K562 (cell line): ENCODE results near the gene GAL3ST1. TPM values are rescaled to one million over a fixed set of nuclear protein-coding genes. Genes with fewer than 3 reads are reported as not detected.

Experiments
- ATAC-seq: fragments of 200-7000 bp; cut with Tn5 transposase; 3 replicates; pipeline ENCODE4 v1.9.1; 2020; ENCODE audit warnings: moderate library complexity
- BruUV-seq: library from RNA; stranded (reverse); fragments of 400-500 nt; replicated peaks from 2 replicates; lab custom pipeline; 2021; lab: Mats Ljungman, UMichigan
- CTCF ChIA-PET: fragments of 300-600 bp; formaldehyde crosslinking; extraction: SDS; loops from one replicate; lab custom pipeline; 2021; ENCODE audit warnings: low intra/inter-chr PET ratio; lab: Yijun Ruan, JAX
- POLR2A ChIA-PET: fragments of 300-600, 350-650 bp; sonication (Branson Sonifier 250); formaldehyde crosslinking; extraction: SDS; loops from one replicate; lab custom pipeline; 2021; ENCODE audit warnings: antibody characterized with exemption, inconsistent platforms; lab: Yijun Ruan, JAX
- DNase-seq, 4 experiments: peaks; one replicate each; pipeline versions ENCODE4 v3.0.0 to v3.0.0-alpha.2; 2011 to 2018; ENCODE audit warnings: low spot score in 3 of 4, mixed read lengths in 3 of 4; ENCODE audit errors: extremely low read depth in 1 of 4
- FAIRE-seq: peaks from 2 replicates; lab custom pipeline; 2011; peaks lifted over from hg19 to GRCh38; lab: Jason Lieb, UNC
- H2AFZ ChIP-seq: 2 replicates; pipeline ENCODE4 v1.6.0; 2011; ENCODE audit warnings: low read depth, low read length, control low read depth, inconsistent platforms
- H3K27ac ChIP-seq: fragments of 200-600 bp; 3 replicates; pipeline ENCODE4 v1.8.0; 2011; ENCODE audit warnings: low read depth, mild to moderate bottlenecking, control low read depth, inconsistent platforms, low read length, moderate library complexity, mixed read lengths; ENCODE audit errors: extremely low read depth
- H3K27me3 ChIP-seq, 2 experiments: fragments of 300-600 bp in 1 of 2; 2 replicates in 1 of 2; 3 replicates in 1 of 2; pipeline versions ENCODE4 v1.6.0 to v1.8.0; 2011; ENCODE audit warnings: inconsistent platforms in 2 of 2, low read length in 2 of 2, mild to moderate bottlenecking in 1 of 2, mixed read lengths in 1 of 2, moderate library complexity in 1 of 2; ENCODE audit not compliant: control insufficient read depth in 2 of 2, insufficient read depth in 2 of 2
- H3K36me3 ChIP-seq: fragments of 300-600 bp; 3 replicates; pipeline ENCODE4 v1.8.0; 2011; ENCODE audit warnings: mild to moderate bottlenecking, low read length, inconsistent platforms; ENCODE audit not compliant: control insufficient read depth, insufficient read depth
- H3K4me1 ChIP-seq, 2 experiments: fragments of 200-600 bp in 1 of 2; replicated peaks in 1 of 2; 2 replicates in 1 of 2; 3 replicates in 1 of 2; pipeline versions ENCODE4 v1.5.1 to v1.8.0; 2011; ENCODE audit warnings: inconsistent platforms in 2 of 2, low read length in 2 of 2, mild to moderate bottlenecking in 1 of 2, mixed read lengths in 1 of 2, moderate library complexity in 1 of 2; ENCODE audit not compliant: control insufficient read depth in 2 of 2, insufficient read depth in 2 of 2
- H3K4me2 ChIP-seq: 2 replicates; pipeline ENCODE4 v1.6.1; 2011; ENCODE audit warnings: low read length, control low read depth, inconsistent platforms, mixed read lengths; ENCODE audit not compliant: insufficient read depth
- H3K4me3 ChIP-seq: fragments of 200-600 bp; sonication (generic), shearing (Covaris generic); 2 replicates; pipeline ENCODE4 v1.5.1; 2016; ENCODE audit warnings: control low read depth, inconsistent platforms
- H3K79me2 ChIP-seq: fragments of 200-600 bp; 3 replicates; pipeline ENCODE4 v1.8.0; 2011; ENCODE audit warnings: low read length, inconsistent platforms; ENCODE audit not compliant: control insufficient read depth, insufficient read depth
- H3K9ac ChIP-seq, 2 experiments: 2 replicates each; pipeline versions ENCODE4 v1.6.0 to v1.6.1; 2011; ENCODE audit warnings: low read depth in 2 of 2, low read length in 2 of 2, control low read depth in 1 of 2, inconsistent platforms in 1 of 2, mild to moderate bottlenecking in 1 of 2, mixed read lengths in 1 of 2; ENCODE audit not compliant: insufficient read depth in 1 of 2
- H3K9me1 ChIP-seq: one replicate; pipeline ENCODE4 v1.6.0; 2011; ENCODE audit warnings: inconsistent platforms, mild to moderate bottlenecking, low read length, moderate library complexity; ENCODE audit not compliant: control insufficient read depth, insufficient read depth
- H3K9me3 ChIP-seq: replicated peaks from 2 replicates; pipeline ENCODE4 v1.5.1; 2011; ENCODE audit warnings: low read depth, low read length, inconsistent platforms; ENCODE audit not compliant: control insufficient read depth, insufficient read depth
- H4K20me1 ChIP-seq: replicated peaks from 2 replicates; pipeline ENCODE4 v1.6.1; 2011; ENCODE audit warnings: low read length, inconsistent platforms, mixed read lengths; ENCODE audit not compliant: control insufficient read depth, insufficient read depth
- ATF7 ChIP-seq: fragments of 450-650 bp; IDR thresholded peaks from 2 replicates; pipeline ENCODE4 v1.7.1; 2014; ENCODE audit warnings: mild to moderate bottlenecking, moderate library complexity
- POLR2AphosphoS5 ChIP-seq: IDR thresholded peaks from 2 replicates; pipeline ENCODE4 v1.6.1; 2011; ENCODE audit warnings: mild to moderate bottlenecking, low read depth, low read length, moderate library complexity; ENCODE audit not compliant: control insufficient read depth, insufficient read depth
- ZBTB1 ChIP-seq: sonication (generic); formaldehyde crosslinking; IDR thresholded peaks from 2 replicates; pipeline ENCODE4 v1.8.1; 2023; ENCODE audit warnings: missing genetic modification reagents, low read depth, mild to moderate bottlenecking, borderline replicate concordance
- WGBS: fragments of 100-300 bp; shearing (Covaris generic); methylation state at CpG from one replicate; pipeline ENCODE4 v1.1.6; 2016; ENCODE audit warnings: low coverage, mixed read lengths; ENCODE audit not compliant: insufficient coverage; ENCODE audit errors: missing lambda C conversion rate; 5-methylcytosine and 5-hydroxymethylcytosine counted together
- in situ Hi-C: fragments of 300-500 bp; cut with MboI; formaldehyde crosslinking; loops from 4 replicates; pipeline ENCODE4 v1.15.0; 2018; ENCODE audit warnings: inconsistent platforms, mixed read lengths
- intact Hi-C: fragments of 100-400 bp; cut with micrococcal nuclease; formaldehyde crosslinking; loops from 2 replicates; pipeline ENCODE4 v1.14.2; 2022
- polyA plus RNA-seq, 8 experiments: library from polyadenylated mRNA; depleted of rRNA in 4 of 8; stranded (reverse) in 5 of 8; unstranded in 3 of 8; fragments of >200 nt; fragmentation: Nextera tagmentation in 2 of 8; fragmentation: Illumina TruSeq in 1 of 8; extraction: Ambion mirVana in 2 of 8; extraction: Trizol in 1 of 8; gene quantifications; 2 replicates each; pipeline versions ENCODE4 v1.2.1 to v1.2.3, GENCODE V29; 2011 to 2014; ENCODE audit warnings: inconsistent platforms in 1 of 8, missing spikeins in 1 of 8
- total RNA-seq, 7 experiments: library from RNA; depleted of rRNA in 6 of 7; stranded (reverse); fragments of >200 nt in 6 of 7; fragmentation: Illumina TruSeq in 2 of 7; extraction: Trizol in 2 of 7; gene quantifications; 2 replicates each; pipeline versions ENCODE4 v1.2.1 to v1.2.3, GENCODE V29; 2011 to 2021; ENCODE audit warnings: low replicate concordance in 1 of 7
- TF ChIP-seq, protein P1 (sequence below): sonication (generic); formaldehyde crosslinking; IDR thresholded peaks from 2 replicates; pipeline ENCODE4 v1.8.0; 2022; ENCODE audit warnings: missing genetic modification reagents, mild to moderate bottlenecking, moderate library complexity, borderline replicate concordance
- TF ChIP-seq, protein P2 (sequence below), 2 experiments: fragments of 450-650 bp; formaldehyde crosslinking in 1 of 2; IDR thresholded peaks; 2 replicates each; pipeline versions ENCODE4 v1.4.0 to v1.6.1; 2014 to 2020; ENCODE audit warnings: mild to moderate bottlenecking in 2 of 2, borderline replicate concordance in 1 of 2, low read depth in 1 of 2

GAL3ST1 gene
- total and polyA plus RNA-seq, 9 of the 15 experiments (the other 6 are each of a cell fraction or from before 2014, with no cell fraction given): 0.03 to 1.9 (median 0.33) TPM; not detected in 1

DNA sequence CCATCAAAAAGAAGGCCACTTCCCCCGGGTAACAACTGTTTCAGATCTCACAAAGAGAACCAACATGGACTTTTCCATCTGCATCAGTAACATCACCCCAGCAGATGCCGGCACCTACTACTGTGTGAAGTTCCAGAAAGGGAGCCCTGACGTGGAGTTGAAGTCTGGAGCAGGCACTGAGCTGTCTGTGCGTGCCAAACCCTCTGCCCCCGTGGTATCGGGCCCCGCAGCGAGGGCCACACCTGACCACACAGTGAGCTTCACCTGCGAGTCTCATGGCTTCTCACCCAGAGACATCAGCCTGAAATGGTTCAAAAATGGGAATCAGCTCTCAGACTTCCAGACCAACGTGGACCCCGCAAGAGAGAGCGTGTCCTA is 31.7 kb downstream of the GAL3ST1 start:
- Histone ChIP-seq H3K4me3 (peak overlapping the region; percentile 45), H3K9me1 (no peaks in the 10 kb centered on the region), H3K36me3 (no peaks in the 10 kb centered on the region), H2AFZ (peak overlapping the region; percentile 87), H3K4me2 (peak overlapping the region; percentile 71), H3K27me3 (no peaks in the 10 kb centered on the region), H3K79me2 (no peaks in the 10 kb centered on the region), H3K9me3 (no peaks in the 10 kb centered on the region), H4K20me1 (no peaks in the 10 kb centered on the region), H3K27ac (no peak overlapping the region; the same call in 2 of the 3 replicates)
- ChIA-PET POLR2A (interaction anchor here (0.6 to 0.8 kb wide), 2 partner anchors 11 to 608 kb away, joined by 3 to 5 read pairs; no protein-coding TSS in a partner anchor), CTCF (no interaction called here)
- in situ Hi-C loops: no loop called here
- no TSS peak for BruUV-seq
- WGBS: 84% methylated on average over 7 of the region's 12 CpGs
- FAIRE-seq: no peak
- intact Hi-C loops: no loop called here
- TF ChIP-seq, protein P1, sequence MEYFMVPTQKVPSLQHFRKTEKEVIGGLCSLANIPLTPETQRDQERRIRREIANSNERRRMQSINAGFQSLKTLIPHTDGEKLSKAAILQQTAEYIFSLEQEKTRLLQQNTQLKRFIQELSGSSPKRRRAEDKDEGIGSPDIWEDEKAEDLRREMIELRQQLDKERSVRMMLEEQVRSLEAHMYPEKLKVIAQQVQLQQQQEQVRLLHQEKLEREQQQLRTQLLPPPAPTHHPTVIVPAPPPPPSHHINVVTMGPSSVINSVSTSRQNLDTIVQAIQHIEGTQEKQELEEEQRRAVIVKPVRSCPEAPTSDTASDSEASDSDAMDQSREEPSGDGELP: peak; percentile 1; the same call in 1 of the 2 replicates
- TF ChIP-seq ZBTB1 (CRISPR knock-in tag): no peak
- TF ChIP-seq, protein P2, sequence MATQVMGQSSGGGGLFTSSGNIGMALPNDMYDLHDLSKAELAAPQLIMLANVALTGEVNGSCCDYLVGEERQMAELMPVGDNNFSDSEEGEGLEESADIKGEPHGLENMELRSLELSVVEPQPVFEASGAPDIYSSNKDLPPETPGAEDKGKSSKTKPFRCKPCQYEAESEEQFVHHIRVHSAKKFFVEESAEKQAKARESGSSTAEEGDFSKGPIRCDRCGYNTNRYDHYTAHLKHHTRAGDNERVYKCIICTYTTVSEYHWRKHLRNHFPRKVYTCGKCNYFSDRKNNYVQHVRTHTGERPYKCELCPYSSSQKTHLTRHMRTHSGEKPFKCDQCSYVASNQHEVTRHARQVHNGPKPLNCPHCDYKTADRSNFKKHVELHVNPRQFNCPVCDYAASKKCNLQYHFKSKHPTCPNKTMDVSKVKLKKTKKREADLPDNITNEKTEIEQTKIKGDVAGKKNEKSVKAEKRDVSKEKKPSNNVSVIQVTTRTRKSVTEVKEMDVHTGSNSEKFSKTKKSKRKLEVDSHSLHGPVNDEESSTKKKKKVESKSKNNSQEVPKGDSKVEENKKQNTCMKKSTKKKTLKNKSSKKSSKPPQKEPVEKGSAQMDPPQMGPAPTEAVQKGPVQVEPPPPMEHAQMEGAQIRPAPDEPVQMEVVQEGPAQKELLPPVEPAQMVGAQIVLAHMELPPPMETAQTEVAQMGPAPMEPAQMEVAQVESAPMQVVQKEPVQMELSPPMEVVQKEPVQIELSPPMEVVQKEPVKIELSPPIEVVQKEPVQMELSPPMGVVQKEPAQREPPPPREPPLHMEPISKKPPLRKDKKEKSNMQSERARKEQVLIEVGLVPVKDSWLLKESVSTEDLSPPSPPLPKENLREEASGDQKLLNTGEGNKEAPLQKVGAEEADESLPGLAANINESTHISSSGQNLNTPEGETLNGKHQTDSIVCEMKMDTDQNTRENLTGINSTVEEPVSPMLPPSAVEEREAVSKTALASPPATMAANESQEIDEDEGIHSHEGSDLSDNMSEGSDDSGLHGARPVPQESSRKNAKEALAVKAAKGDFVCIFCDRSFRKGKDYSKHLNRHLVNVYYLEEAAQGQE (IDR thresholded peaks at IDR 0.05; ENCODE audit: borderline replicate concordance): 0 out of 2 replicates have a peak, but pooled peaks have one; percentile 0
- TF ChIP-seq, protein P2 (CRISPR knock-in tag; IDR thresholded peaks at IDR 0.05; ENCODE audit: low read depth): no peak
- no peak for TF ChIP-seq ATF7
- no peak for TF ChIP-seq POLR2AphosphoS5
- TF ChIP-seq, all 486 proteins: peak for 2
- no peak for DNase-seq
- Histone ChIP-seq H3K4me1 (peaks cover 6 to 19% of the 10 kb centered on the region in 2 experiments; a peak in 4 of 5 replicates), H3K9ac (peak overlapping the region in 1 of 2 experiments; percentile 67; a peak in 3 of 4 replicates)
- ATAC-seq: peak; percentile 16; the same call in 2 of the 3 replicates
